NCI-H1436 (cell line): Measurements from ENCODE around the gene EEF2K.
"Not testable (repeated sequence)": the region's sequence is repeated elsewhere in the genome, so short reads cannot be mapped to it uniquely, and the experiment has no call there.

Source experiments
- DNase-seq: peaks from one replicate; lab custom pipeline; 2025; lab: John Stamatoyannopoulos, UW

EEF2K gene

DNA sequence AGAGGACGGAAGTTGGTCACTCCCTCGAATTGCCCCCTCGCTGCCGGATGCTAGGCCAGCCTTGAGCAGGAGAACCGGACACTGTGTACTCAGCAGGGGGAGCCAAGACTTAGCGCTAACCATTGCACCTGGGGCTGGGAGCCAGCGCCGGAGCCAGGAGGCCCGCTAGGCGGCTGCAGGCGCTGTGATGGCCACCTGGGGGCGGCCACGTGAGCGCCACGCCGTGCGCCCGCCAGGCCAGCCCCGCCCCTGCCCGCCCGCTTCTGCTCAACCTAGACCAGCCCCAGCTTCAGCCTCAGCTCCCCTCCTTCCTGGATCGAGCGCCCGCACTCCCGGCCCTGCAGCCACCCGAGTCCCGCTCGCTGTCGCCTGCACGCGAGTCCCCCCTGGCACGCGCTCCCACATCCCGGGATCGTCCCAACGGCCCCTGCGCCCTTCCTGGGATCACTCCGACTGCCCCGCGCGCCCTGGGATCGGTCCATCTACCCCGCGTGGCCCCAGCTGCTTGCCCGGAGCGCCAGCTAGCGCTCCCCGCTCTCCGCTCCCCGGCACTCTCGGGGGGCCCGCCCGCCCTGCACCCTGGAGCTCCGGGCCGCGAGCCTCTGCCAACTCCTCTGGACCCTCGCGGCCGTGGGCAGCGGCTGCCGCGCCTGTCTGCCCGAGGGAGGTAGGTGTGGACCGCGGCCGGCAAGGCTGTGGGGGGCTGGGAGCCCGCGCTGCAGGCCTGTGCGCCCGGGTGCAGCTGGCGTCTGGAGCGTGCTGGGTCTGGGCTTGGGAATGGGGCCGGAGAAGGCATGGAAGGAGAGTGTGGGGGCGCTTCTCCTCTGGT is at the start of gene EEF2K:
EEF2K (plus strand) TSS at position 266 of the 829 bp plus-strand sequence. CDS start 19,452 bp downstream, outside the sequence.
- DNase-seq = peak; percentile 70

DNA sequence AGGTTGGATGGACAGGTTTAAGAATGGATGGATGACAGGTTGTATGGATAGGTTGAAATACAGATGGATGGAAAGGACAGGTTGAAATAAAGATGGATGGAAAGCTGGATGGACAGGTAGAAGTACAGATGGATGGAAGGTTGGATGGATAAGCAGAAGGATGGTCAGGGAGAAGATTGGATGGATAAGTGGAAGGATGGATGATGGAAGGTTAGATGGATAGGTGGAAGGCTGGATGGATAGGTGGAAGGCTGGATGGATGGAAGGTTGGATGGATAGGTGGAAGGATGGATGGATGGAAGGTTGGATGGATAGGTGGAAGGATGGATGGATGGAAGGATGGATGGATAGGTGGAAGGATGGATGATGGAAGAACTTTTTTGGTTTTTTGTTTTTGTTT is 44.7 kb upstream of the EEF2K start:
- DNase-seq = no peak

DNA sequence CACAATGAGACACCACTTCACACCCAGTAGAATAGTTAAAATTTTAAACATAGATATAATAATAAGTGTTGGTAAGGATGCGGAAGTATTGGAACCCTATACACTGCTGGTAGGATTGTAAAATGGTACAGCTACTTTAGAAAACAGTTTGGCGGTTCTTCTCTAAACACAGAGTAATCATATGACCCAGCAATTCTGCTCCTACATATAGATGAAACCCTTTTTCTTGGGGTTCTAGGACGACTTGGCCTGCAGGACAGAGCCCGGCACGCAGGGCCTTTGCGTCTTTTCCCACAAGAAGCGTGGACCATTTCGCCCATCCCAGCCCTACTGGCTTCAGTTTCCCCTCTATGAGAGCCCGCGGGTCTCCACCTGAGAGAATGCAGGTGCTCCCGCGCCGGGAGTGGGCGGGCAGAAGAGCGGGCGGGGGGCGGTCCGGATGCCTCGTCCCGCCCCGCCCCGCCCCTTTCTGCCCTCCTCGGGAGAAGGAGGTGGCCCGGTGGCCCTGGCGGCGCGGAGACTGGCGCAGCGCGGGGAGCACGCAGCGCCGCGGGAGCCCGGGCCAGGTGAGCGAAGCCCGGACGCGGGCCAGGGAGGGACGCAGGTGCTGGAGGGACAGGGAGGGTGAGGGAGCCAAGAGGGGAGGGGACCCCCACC is 44.0 kb upstream of the EEF2K start, which contains the start of gene SDR42E2:
SDR42E2 (plus strand) TSS at position 508 of the 657 bp plus-strand sequence. CDS start 3,077 bp downstream, outside the sequence.
- DNase-seq = peak; percentile 7

DNA sequence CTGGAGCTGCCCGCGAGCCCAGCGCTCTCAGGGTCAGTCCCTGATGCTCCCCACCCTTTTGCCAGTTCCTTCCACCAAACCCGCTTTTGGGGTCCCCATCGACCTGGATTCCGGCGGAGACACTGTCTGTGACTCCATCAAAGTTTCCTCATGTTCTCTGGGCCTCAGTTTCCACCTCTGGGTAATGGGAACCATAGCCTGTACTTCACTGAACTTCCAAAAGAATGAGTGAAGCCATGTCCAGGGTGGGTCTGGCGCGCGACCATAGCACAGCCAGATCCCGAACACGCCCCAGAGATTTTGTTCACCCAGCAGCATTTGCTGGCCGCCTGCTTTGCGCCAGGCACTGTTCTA is 43.4 kb upstream of the EEF2K start:
- no peak for DNase-seq

DNA sequence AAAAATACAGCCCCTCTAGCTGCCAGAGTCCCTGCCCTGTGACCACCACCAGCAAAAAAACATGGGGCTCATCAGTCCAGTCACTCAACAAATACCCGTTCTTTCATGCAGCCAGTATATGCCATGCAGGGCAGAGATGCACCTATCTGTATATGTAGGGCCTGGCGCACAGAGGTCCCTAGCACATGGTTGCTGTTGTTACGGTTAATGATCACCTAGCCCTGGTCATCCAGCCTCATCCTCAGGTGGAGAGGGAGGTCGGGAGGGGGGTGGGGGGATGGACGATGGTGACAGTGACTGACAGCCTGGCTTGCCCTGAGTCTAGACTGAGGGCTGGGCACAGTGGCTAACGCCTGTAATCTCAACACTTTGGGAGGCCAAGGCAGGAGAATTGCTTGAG is 42.3 kb upstream of the EEF2K start:
- no peak for DNase-seq

DNA sequence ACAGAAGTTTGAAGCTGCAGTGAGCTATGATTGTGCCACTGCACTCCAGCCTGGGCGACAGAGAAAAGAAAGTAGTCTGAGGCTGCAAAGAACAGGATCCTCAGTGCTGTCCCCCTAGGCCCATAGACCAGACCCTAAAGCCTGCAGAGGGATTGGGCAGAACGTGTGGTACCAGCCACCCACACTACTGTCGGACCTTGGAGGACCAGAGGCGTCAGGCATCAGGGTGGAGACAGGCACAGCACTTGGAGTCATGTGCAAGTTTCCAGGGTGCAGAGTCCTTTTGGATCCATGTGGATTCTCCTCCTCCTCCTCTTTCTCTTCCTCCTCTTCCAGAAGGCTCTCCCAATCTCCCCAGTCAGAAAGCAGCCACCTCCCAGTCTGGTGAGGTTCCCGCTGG is 41.6 kb upstream of the EEF2K start:
- DNase-seq = no peak

DNA sequence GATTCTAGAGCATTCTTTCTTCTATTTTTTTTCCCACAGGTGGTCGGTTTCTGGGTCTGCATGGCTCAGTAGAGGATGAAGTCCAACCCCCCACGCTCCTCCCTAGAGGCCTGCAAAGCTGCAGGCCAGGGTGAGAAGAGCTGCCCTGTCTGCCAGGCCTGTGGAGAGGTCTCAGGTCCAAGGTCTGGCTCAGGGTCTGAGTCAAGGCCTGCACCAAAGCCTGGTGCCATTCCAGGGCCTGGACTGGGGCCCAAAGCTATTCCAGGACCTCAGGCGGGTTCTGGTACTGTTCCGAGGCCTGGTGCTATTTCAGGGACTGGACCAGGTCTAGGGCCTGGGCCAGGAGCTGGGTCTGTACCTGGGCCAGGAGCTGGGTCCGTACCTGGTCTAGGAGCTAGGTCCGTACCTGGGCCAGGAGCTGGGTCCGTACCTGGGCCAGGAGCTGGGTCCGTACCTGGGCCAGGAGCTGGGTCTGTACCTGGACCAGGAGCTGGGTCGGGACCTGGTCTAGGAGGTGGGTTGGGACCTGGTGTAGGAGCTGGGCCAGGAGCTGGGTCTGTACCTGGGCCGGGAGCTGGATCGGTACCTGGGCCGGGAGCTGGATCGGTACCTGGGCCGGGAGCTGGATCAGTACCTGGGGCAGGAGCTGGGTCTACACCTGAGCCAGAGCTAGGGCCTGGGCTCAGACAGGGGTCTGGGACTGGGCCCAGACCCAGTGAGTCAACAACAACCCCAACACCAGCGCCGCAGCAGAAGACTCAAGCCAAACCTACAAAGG is 40.4 kb upstream of the EEF2K start:
- DNase-seq = no peak

DNA sequence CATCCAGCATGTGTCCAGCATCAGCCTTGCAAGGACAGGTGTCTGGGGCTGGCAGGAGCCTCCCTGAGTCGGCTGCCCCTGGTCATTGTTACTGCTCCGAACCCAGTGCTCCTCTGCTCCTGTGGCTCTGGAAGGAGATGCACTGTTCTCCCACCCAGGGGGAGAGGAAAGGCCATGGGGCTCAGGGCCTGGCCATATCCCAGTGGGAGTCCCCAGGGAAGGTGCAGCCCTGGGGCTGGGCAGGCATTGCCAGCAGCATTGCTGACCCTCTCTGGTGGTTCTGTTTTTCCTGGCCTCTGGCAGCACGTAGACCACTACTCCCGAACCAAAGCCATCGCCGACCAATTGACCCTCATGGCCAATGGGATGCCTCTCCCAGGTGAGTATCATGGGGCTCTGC is 34.1 kb upstream of the EEF2K start:
- DNase-seq = no peak

DNA sequence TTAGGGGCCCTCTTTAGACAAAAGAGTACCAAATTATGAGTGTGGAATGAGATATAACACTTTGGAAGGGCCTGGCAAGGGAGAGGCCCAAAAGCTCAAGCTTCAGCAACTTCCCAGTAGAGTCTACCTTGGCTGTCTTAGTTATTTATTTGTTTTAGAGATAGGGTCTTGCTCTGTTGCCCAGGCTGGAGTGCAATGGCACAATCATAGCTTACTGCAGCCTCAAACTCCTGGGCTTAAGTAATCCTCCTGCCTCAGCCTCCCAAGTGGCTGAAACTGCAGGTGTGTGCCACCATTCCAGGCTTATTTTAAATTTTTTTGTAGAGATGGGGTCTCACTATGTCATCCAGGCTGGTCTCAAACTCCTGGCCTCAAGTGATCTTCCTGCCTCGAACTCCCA is 33.4 kb upstream of the EEF2K start:
- DNase-seq = not testable (repeated sequence)

DNA sequence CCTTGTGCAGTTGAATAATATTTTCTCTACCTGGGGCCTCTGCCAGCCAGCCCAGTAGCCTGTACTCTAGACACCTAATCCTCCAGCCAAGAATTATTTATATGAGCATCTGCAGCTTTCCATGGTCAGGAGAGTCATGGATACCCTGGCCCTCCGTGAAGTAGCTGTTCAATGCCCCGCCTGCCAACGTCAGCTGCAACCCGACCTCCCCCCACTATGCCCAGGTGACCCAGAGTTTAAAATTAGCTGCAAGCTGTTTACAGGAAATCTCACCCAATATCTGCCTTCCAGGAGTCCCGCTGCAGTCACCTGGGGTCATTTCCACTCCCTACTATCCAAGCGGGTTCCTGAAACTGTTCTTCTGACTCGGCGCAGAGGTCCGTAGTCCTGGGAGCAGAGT is 31.4 kb upstream of the EEF2K start:
- no peak for DNase-seq

DNA sequence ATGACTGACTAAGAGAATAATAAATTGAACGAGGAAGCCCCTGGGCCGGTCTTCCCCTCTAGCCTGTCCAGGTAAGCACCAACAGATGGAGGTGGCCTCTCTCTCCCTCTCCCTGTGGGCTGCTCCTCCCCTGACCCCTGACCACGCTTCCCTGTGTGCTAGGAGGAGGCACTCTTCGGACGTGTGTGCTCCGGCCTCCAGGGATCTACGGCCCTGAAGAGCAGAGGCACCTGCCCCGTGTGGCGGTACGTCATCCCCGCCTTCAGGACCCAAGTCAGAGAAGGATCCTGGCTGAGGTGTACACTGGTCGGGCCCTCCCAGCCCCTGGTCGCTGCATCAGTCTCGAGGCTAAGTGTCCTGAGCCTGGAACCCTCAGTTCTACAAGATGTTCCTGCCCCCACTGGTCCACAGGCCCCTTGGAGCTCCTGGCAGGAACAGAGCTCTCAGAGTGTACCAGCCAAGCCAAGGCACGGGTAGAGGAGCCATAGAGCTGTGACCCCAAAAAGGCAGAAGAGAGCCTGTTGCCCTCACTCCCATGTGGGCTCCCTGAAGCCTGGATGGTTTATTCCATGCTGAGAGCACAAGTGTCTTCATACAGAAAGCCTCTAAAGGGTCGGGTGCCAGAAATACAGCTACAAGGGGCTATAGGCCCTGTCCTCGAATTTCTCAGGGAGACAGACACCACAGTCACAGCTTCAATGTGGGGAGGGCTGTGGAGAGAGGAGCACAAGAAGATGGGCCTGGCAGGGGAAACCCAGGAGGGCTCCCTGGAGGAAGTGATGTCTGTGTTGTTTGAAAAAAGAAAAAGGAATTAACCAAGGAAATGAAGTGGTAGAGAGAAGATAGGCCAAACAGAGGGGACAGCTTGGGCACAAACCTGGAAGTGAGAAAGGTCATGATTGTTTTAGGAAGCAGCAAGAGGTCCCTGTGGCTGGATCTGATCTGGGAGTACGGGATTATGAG is 27.8 kb upstream of the EEF2K start:
- no peak for DNase-seq

DNA sequence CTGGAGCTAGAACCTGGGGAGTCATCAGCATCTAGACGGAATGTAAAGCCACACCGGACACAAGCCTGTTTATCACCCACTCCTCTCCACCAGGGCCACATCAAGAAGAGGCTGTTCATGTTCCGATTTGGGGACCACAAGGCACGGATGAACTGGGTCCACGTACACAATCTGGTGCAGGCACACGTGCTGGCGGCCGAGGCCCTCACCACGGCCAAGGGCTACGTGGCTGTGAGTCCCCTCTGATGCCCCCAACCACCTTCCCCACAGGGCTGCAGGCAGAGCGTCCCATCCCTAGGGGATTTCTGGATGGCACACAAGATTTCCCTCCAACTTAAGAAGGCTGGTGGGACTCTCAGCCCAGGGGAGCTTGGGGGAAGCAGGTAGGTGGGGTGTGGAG is 24.7 kb upstream of the EEF2K start:
- no peak for DNase-seq

DNA sequence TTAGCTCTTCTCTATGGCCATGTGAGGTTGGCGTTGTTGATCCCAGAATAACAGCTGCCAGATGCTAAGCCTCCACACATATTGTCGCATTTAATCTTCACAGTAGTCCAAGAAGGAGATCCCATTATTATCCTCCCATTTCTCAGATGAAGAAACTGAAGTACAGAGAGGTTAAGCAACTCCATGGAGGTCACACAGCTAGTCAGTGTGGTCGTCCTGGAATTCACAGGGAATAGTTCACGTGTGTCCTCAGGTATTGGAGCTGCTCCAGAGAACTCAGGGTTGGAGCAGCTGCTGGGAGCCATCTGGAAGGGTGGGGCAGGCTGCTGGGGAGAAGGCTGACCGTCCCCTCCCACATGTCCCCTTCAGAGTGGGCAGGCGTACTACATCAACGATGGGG is 24.2 kb upstream of the EEF2K start:
- no peak for DNase-seq

DNA sequence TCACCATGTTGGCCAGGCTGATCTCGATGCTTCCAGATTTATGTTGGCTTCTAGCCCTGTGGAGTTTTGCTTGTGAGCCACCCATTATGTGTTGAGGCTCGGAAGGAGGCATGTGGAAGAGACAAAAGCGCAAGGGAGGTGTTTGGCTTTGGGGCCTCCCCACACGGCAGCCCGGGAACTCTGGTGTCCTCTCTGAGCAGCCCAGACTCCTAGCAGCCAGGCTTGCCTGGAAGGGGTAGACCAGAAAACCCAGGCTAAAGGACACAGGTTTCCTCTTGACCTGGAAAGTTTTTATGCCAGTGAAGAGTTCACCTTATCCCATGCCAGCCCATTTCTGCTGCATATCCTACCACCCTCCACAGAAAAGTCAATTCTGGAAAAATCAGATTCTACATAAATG is 22.7 kb upstream of the EEF2K start:
- DNase-seq = no peak

DNA sequence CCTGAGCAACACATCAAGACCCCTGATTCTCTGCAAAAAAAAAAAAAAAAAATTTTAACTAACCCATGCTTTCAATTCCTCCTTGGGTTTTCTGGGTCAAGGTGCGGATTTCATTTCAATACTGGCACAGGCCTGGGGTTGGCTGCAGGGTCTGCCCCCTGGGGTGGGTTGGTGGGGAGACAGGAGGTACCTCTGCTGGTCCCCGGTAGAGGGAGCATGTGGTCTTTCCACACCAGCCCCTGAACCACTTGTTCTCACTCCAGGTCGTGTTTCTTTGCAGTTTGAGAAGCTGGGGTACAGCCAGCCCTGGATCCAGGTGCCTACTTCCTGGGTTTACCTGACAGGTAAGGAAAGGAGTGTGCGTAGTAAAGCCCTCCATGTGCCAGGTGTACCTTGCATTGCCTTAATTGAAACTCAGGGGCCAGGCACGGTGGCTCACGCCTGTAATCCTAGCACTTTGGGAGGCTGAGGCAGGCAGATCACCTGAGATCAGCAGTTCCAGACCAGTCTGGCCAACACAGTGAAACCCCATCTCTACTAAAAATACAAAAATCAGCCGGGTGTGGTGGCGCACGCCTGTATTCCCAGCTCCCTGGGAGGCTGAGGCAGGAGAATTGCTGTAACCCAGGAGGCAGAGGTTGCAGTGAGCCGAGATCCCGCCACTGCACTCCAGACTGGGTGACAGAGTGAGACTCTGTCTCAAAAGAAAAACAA is 22.0 kb upstream of the EEF2K start:
- DNase-seq = no peak

DNA sequence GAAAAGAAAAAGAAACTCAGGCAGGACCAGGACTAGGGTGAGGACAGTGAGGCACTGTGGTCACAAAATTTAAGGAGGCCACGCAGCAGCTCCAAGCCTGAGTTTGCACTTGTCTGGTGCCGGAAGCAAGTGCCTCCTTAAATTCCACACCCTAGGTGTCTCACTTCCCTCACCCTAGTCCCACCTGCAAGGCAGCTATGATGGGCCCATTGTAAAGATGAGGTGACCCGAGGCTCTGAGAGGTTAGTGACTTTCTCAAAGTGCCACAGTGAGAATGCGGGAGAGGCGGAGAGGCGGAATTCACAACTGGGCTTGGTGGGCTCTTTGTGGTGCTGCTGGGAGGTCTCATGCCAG is 21.5 kb upstream of the EEF2K start:
- DNase-seq = no peak

DNA sequence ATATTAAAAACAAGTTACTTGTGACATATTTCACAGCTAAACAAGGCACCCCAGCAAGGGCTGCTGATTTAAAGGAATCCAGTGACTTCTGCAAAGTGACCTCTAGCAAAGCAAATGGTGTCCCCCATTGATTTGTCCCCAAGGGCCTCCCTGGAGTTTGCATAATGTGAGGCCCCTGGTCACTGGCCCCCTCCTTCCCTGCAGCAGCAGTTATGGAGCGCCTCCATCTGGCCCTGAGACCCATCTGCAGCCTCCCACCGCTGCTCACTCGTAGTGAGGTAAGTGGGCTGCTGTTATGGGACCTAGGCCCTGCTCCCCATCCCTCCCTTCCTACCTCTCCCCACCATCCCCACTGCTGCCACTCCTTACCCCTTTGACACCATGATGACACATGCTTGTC is 19.6 kb upstream of the EEF2K start:
- no peak for DNase-seq

DNA sequence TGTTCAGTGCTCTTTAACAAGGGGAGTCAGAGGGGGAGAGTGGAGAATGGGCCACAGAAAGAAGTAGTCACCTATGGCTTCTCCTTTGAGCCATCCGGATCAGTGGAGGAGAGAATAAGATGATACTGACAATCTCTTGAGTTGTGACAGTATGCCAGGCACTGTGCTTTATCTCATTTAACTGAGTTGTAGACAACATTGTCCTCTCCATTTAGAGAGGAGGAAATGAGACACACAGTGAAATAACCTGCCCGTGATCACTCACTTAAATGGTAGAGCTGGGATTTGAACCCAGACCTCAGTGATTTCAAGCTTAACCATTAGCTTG is 17.8 kb upstream of the EEF2K start:
- no peak for DNase-seq

DNA sequence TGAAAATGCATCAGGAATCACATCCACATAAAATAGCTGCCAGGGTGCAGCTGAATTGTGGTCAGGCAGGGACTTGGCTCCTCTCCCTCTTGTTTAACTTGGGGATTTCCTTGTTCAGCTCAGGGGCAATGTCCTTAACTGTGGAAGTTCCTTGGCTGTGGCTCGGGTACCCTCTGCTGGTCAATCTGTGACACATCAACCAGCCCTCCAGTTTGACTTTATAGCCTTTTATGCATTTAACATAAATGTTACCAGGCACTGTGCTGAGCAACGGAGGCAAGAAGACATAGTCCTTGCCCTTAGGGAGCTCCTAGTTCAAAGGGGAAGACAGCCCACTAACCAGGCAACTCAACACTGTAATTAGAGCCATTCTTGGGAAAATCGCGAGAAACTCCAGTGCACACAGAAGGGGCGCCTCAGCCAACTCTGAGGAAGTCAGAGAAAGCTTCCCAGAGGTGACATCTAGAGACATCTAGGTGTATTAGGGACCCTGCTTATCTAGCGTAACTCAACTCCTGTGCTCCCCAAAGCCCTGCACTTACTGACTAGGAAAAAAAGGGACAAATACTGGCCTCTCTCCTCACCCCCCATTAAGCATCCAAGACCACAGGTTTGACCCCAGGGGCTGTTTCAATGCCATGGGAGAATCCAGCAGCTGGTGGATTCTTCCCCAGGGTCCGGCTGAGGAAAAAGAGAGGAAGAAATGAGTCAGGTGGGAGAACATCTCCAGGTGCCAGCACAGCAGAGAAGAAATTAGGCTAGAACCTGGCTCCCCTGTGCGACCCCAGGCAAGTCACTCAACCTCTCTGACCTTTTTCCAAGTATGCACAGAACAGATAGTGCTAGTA is 17.3 kb upstream of the EEF2K start:
- DNase-seq = peak; percentile 58

DNA sequence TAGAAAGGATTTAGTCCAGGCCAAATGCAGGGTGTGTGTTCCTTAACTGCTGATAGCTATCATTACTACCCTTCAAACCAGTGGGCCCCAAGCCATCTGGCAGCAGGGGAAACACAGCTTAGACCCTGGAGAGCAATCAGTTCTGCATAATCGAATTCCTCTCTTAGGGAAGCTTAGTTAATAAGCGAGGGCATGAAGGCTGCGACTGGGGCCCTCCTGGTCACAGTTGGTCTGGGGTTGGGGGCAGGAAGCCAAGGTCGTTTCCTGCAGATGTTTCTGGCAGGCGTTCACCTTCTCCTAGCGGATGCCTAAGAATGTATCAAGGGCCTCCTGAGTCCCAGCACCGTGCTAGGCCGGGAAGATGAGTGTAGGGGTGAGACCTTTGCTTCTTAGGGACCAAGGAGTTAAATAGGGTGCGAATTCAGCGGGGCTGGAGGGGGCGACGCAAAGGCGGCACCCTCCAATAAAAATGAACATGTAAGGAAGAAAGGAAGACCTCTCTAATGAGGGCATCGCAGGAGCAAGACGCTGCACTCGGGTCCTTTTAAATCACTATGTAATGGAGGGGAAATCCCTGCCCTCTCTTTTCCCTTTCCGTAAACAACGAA is 16.5 kb upstream of the EEF2K start:
- DNase-seq = no peak
